HEK293 (cell line): ENCODE data around the gene PCBP3.

ENCODE experiments used
- CTCF ChIA-PET: fragments of 350-600 bp; formaldehyde crosslinking; extraction: SDS; loops from one replicate; lab custom pipeline; 2021; ENCODE audit warnings: antibody characterized with exemption; lab: Yijun Ruan, JAX
- POLR2A ChIA-PET: fragments of 300-600 bp; formaldehyde crosslinking; extraction: SDS; loops from one replicate; lab custom pipeline; 2020; ENCODE audit warnings: antibody characterized with exemption, inconsistent platforms; lab: Yijun Ruan, JAX
- H3K27ac ChIP-seq: fragments of 200-500 bp; sonication (Bioruptor generic); 2 replicates; pipeline ENCODE4 v1.5.1; 2014; ENCODE audit warnings: low read depth, low read length, control low read depth, inconsistent platforms; ENCODE audit errors: extremely low read depth
- H3K36me3 ChIP-seq, 2 experiments: fragments of 200-500 bp in 1 of 2; sonication (Bioruptor generic) in 1 of 2; 1 replicate in 1 of 2; 2 replicates in 1 of 2; pipeline ENCODE4 v1.5.1; 2014 to 2017; ENCODE audit warnings: inconsistent platforms in 2 of 2, low read length in 2 of 2; ENCODE audit not compliant: control insufficient read depth in 2 of 2, insufficient read depth in 1 of 2
- H3K4me1 ChIP-seq: fragments of 200-500 bp; sonication (Bioruptor generic); 2 replicates; pipeline ENCODE4 v1.5.1; 2014; ENCODE audit warnings: mild to moderate bottlenecking, low read length, inconsistent platforms; ENCODE audit not compliant: control insufficient read depth, insufficient read depth
- H3K4me3 ChIP-seq: 2 replicates; pipeline ENCODE4 v1.5.1; 2011; ENCODE audit warnings: low read depth, mild to moderate bottlenecking, control low read depth, low read length, moderate library complexity
- H3K9me3 ChIP-seq: fragments of 200-500 bp; sonication (Bioruptor generic); 2 replicates; pipeline ENCODE4 v1.5.1; 2014; ENCODE audit warnings: low read depth, low read length, inconsistent platforms; ENCODE audit not compliant: control insufficient read depth, insufficient read depth
- ELK4 ChIP-seq: IDR thresholded peaks from 2 replicates; pipeline ENCODE4 v1.6.1; 2011; ENCODE audit warnings: mild to moderate bottlenecking, low read depth, low read length, borderline replicate concordance
- KLF9 ChIP-seq: fragments of 450-650 bp; formaldehyde crosslinking; IDR thresholded peaks from 2 replicates; pipeline ENCODE4 v1.5.1; 2016; ENCODE audit warnings: missing biosample characterization, missing genetic modification characterization, low read depth
- MEIS1 ChIP-seq: sonication (generic); formaldehyde crosslinking; IDR thresholded peaks from 2 replicates; pipeline ENCODE4 v1.8.1; 2022; ENCODE audit warnings: missing genetic modification reagents, mild to moderate bottlenecking, borderline replicate concordance
- MZF1 ChIP-seq: fragments of 450-650 bp; formaldehyde crosslinking; IDR thresholded peaks from 2 replicates; pipeline ENCODE4 v1.5.1; 2017; ENCODE audit warnings: missing biosample characterization, missing genetic modification characterization, borderline replicate concordance
- PRDM10 ChIP-seq: fragments of 450-650 bp; formaldehyde crosslinking; IDR thresholded peaks from 2 replicates; pipeline ENCODE4 v1.5.1; 2016; ENCODE audit warnings: missing biosample characterization, missing genetic modification characterization
- SP3 ChIP-seq: fragments of 450-650 bp; formaldehyde crosslinking; IDR thresholded peaks from 2 replicates; pipeline ENCODE4 v1.5.1; 2016; ENCODE audit warnings: missing biosample characterization, missing genetic modification characterization
- ZFHX2 ChIP-seq: fragments of 450-650 bp; formaldehyde crosslinking; conservative IDR thresholded peaks from 2 replicates; pipeline ENCODE4 v1.5.1; 2016; ENCODE audit warnings: missing biosample characterization, missing genetic modification characterization
- ZNF114 ChIP-seq: fragments of 450-650 bp; formaldehyde crosslinking; IDR thresholded peaks from 2 replicates; pipeline ENCODE4 v1.5.0; 2017; ENCODE audit warnings: missing biosample characterization, missing genetic modification characterization
- ZNF140 ChIP-seq: fragments of 450-650 bp; formaldehyde crosslinking; IDR thresholded peaks from 2 replicates; pipeline ENCODE4 v1.5.1; 2016; ENCODE audit warnings: missing biosample characterization, missing genetic modification characterization
- ZNF146 ChIP-seq: fragments of 450-650 bp; formaldehyde crosslinking; IDR thresholded peaks from 2 replicates; pipeline ENCODE4 v1.5.1; 2016; ENCODE audit warnings: missing biosample characterization, missing genetic modification characterization
- ZNF23 ChIP-seq: fragments of 450-650 bp; formaldehyde crosslinking; IDR thresholded peaks from 2 replicates; pipeline ENCODE4 v1.5.1; 2016; ENCODE audit warnings: missing biosample characterization, missing genetic modification characterization, borderline replicate concordance
- ZNF239 ChIP-seq: fragments of 450-650 bp; formaldehyde crosslinking; IDR thresholded peaks from 2 replicates; pipeline ENCODE4 v1.5.1; 2016; ENCODE audit warnings: missing biosample characterization, missing genetic modification characterization
- ZNF302 ChIP-seq: fragments of 450-650 bp; formaldehyde crosslinking; IDR thresholded peaks from 2 replicates; pipeline ENCODE4 v1.5.1; 2016; ENCODE audit warnings: missing biosample characterization, missing genetic modification characterization, low read depth
- ZNF37A ChIP-seq: fragments of 450-650 bp; IDR thresholded peaks from 2 replicates; pipeline ENCODE4 v1.5.1; 2018; ENCODE audit warnings: missing biosample characterization, missing genetic modification characterization
- ZNF423 ChIP-seq: fragments of 450-650 bp; formaldehyde crosslinking; IDR thresholded peaks from 2 replicates; pipeline ENCODE4 v1.5.1; 2016; ENCODE audit warnings: missing biosample characterization, missing genetic modification characterization
- ZNF501 ChIP-seq: fragments of 450-650 bp; formaldehyde crosslinking; IDR thresholded peaks from 2 replicates; pipeline ENCODE4 v1.5.1; 2016; ENCODE audit warnings: missing biosample characterization, missing genetic modification characterization
- ZNF518A ChIP-seq: fragments of 450-650 bp; formaldehyde crosslinking; conservative IDR thresholded peaks from 2 replicates; pipeline ENCODE4 v1.5.1; 2016; ENCODE audit warnings: low read depth, missing biosample characterization, missing genetic modification characterization
- ZNF561 ChIP-seq: fragments of 450-650 bp; IDR thresholded peaks from 2 replicates; pipeline ENCODE4 v1.5.1; 2018; ENCODE audit warnings: missing biosample characterization, missing genetic modification characterization, borderline replicate concordance
- ZNF670 ChIP-seq: fragments of 450-650 bp; formaldehyde crosslinking; IDR thresholded peaks from 2 replicates; pipeline ENCODE4 v1.5.1; 2016; ENCODE audit warnings: missing biosample characterization, missing genetic modification characterization, low read depth
- ZNF830 ChIP-seq: fragments of 450-650 bp; IDR thresholded peaks from 2 replicates; pipeline ENCODE4 v1.5.0; 2018; ENCODE audit warnings: missing biosample characterization, missing genetic modification characterization, low read depth, mild to moderate bottlenecking, moderate library complexity
- TF ChIP-seq, protein P1 (sequence below): fragments of 450-650 bp; formaldehyde crosslinking; IDR thresholded peaks from 2 replicates; pipeline ENCODE4 v1.5.1; 2016; ENCODE audit warnings: missing biosample characterization, missing genetic modification characterization

Gene PCBP3

DNA sequence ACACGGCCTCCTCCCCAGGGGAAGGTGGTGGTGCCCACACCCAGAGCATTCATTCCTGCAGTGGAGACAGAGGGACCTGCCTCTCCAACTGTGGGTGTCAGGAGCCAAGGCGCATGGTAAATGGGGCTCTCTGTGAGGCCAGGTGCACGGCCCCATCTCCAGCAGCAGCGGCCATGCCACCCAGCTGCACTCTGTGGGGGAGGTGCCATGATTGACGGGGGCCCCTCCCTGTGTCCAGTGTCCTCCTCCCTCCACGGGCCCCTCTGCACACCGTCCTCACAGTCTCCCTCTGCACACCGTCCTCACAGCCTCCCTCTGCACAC lies 254.5 kb downstream of the PCBP3 start (continued):
- TF ChIP-seq MEIS1 (CRISPR knock-in tag) (no peak), ZNF670 (no peak), ZNF830 (no peak), ZNF146 (no peak), ZNF302 (tag by site-specific recombination) (no peak), ZNF423 (tag by site-specific recombination) (no peak)
- TF ChIP-seq, protein P1, sequence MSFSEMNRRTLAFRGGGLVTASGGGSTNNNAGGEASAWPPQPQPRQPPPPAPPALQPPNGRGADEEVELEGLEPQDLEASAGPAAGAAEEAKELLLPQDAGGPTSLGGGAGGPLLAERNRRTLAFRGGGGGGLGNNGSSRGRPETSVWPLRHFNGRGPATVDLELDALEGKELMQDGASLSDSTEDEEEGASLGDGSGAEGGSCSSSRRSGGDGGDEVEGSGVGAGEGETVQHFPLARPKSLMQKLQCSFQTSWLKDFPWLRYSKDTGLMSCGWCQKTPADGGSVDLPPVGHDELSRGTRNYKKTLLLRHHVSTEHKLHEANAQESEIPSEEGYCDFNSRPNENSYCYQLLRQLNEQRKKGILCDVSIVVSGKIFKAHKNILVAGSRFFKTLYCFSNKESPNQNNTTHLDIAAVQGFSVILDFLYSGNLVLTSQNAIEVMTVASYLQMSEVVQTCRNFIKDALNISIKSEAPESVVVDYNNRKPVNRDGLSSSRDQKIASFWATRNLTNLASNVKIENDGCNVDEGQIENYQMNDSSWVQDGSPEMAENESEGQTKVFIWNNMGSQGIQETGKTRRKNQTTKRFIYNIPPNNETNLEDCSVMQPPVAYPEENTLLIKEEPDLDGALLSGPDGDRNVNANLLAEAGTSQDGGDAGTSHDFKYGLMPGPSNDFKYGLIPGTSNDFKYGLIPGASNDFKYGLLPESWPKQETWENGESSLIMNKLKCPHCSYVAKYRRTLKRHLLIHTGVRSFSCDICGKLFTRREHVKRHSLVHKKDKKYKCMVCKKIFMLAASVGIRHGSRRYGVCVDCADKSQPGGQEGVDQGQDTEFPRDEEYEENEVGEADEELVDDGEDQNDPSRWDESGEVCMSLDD (tag by site-specific recombination), result no peak
- TF ChIP-seq, all 188 proteins: peak for 0

DNA sequence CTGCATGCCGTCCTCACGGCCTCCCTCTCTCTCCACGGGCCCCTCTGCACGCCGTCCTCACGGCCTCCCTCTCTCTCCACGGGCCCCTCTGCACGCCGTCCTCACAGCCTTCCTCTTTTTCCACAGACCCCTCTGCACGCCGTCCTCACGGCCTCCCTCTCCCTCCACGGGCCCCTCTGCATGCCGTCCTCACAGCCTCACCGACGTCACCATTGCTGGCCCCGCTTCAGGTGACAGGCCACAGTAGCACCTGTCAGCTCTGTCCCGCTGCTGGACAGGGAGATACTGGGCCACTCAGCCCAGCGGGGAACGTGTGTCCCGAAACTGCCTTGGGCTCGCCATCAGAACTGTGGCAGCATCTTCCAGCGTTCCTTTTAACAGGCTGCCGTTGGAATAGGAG lies 255.3 kb downstream of the PCBP3 start:
- no peak for TF ChIP-seq ZNF561 (tag by site-specific recombination)
- no peak for TF ChIP-seq ZNF23 (tag by site-specific recombination)
- TF ChIP-seq KLF9, result no peak
- TF ChIP-seq MZF1 (tag by site-specific recombination), result no peak
- TF ChIP-seq ZFHX2, result no peak
- TF ChIP-seq ZNF501 (tag by site-specific recombination), result no peak
- TF ChIP-seq ZNF114 (tag by site-specific recombination), result no peak
- no peak for TF ChIP-seq ZNF146
- TF ChIP-seq ZNF518A (tag by site-specific recombination), result no peak
- no peak for TF ChIP-seq SP3 (tag by site-specific recombination)
- no peak for TF ChIP-seq ZNF140 (tag by site-specific recombination)
- no peak for TF ChIP-seq ELK4
- TF ChIP-seq ZNF37A (tag by site-specific recombination), result no peak
- TF ChIP-seq ZNF239 (tag by site-specific recombination), result no peak
- no peak for TF ChIP-seq PRDM10 (tag by site-specific recombination)
- TF ChIP-seq, all 188 proteins: peak for 0
- ChIA-PET POLR2A (no interaction called here), CTCF (no interaction called here)
- no peak overlapping the region for H3K27ac ChIP-seq
- H3K4me3 ChIP-seq, result no peak overlapping the region
- H3K36me3 ChIP-seq, result no peaks in the 10 kb centered on the region
- no peaks in the 10 kb centered on the region for H3K9me3 ChIP-seq
- no peaks in the 10 kb centered on the region for H3K4me1 ChIP-seq
